GM19043 (cell line): ENCODE measurements around the gene NCOA7.
A peak's percentile ranks its signal among the peaks of the same experiment; 100 is the strongest.
"Not testable (repeated sequence)": the region's sequence is repeated elsewhere in the genome, so short reads cannot be mapped to it uniquely, and the experiment has no call there.

Experiments used
- ATAC-seq: cut with Tn5 transposase; IDR thresholded peaks from one replicate; pipeline ENCODE4 v1.9.1; 2021; ENCODE audit warnings: low read depth; ENCODE audit not compliant: unreplicated experiment

Gene NCOA7

DNA sequence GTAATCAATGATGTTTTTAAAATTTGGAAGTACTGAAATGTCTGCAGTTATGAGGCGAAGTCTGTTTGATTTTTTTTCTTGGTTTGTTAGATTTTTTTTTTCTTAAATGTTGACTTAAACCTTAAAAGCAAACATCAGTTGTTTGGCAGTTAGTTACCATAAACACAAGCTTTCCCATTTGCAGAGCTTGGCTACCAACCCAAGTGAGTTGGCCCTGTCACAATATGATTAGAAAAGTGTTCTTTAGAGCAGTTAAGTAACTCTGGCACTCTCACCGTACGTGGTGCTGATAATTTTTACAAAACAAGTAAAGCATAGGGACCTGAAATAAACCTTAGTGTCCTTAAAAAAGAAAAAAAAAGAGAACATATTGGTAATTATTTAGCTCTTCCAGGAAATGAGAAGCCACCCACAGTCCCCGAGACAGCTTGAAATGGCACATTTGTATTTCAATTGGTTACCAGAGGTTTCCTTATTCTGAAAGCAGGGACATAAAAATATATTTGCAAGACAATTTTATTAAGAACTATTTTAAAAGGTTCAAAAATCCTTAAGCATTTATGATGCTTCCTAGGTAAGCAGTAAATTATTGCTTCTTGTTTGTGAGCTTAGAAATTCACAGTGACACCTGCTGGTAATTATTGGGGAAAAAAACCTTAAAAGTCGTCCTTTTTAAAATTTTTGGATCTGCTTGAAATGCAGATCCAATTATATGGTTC is 37.4 kb upstream of the NCOA7 start:
- ATAC-seq: no peak

DNA sequence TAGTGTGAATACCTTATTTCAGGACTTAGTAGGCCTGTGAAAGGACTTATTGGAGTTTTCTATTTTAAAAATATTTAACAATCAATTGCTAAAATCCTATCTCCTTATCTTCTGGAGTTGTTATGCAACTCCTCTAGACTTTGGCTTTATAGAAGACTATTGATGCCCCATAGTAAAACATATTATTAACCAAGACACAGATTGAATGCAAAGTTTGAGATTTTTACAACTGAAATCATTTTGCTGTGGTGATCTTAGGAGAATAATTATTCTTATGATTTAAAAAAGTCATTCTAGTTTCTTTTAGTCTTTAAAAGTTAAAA is 36.9 kb upstream of the NCOA7 start:
- ATAC-seq: no peak

DNA sequence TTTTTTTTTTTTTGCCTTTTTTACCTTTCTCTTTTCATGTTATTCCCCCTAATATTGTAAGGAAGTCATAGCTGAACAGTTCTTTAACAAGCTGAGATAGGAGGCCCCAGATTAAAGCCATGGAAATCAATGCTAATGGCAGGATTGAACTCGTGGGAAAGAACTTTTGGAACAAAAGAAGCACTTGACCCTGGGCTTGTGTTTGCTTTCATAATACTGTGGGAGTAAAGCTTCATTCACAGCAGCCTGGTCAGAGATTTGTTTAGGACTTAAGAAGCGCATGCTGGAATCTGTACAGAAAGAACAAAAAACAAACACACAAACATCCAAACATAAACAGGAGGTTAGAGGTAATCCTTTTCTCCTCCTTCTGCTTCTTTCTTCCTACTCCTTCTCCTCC is 36.2 kb upstream of the NCOA7 start:
- ATAC-seq: no peak

DNA sequence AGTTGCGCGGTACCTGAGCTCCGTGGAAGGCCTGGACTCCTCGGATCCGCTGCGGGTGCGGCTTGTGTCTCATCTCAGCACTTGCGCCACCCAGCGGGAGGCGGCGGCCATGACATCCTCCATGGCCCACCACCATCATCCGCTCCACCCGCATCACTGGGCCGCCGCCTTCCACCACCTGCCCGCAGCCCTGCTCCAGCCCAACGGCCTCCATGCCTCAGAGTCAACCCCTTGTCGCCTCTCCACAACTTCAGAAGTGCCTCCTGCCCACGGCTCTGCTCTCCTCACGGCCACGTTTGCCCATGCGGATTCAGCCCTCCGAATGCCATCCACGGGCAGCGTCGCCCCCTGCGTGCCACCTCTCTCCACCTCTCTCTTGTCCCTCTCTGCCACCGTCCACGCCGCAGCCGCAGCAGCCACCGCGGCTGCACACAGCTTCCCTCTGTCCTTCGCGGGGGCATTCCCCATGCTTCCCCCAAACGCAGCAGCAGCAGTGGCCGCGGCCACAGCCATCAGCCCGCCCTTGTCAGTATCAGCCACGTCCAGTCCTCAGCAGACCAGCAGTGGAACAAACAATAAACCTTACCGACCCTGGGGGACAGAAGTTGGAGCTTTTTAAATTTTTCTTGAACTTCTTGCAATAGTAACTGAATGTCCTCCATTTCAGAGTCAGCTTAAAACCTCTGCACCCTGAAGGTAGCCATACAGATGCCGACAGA is 31.4 kb upstream of the NCOA7 start:
- ATAC-seq: no peak

DNA sequence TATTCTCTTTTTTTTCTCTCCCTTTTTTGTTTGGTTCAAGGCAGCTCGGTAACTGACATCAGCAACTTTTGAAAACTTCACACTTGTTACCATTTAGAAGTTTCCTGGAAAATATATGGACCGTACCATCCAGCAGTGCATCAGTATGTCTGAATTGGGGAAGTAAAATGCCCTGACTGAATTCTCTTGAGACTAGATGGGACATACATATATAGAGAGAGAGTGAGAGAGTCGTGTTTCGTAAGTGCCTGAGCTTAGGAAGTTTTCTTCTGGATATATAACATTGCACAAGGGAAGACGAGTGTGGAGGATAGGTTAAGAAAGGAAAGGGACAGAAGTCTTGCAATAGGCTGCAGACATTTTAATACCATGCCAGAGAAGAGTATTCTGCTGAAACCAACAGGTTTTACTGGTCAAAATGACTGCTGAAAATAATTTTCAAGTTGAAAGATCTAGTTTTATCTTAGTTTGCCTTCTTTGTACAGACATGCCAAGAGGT is 30.8 kb upstream of the NCOA7 start:
- no peak for ATAC-seq

DNA sequence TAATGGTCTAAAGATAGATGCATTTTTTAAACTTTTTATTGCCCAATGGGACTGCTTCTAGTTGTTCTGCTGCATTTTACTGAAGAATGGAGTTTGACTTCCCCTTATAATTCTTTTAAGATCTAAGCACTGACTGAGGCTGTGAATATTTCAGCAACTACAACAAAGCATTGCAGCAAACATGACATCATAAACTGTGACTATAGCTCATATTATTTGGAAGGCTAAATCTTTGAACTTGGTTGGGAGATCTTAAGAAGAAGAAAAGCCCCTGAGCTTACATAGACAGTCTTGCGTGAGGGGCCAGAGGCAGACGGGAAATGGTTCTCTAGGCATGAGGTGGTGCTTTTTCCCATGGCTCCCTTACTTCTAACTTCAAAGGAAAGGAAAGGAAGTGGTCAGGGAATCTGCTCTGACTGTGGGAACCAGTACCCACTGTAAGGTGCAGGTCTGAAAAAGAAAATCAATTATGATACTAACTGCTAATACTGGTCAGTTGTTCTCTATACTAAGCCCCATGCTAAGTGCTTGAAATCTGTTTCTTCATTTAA is 26.6 kb upstream of the NCOA7 start:
- ATAC-seq: no peak

DNA sequence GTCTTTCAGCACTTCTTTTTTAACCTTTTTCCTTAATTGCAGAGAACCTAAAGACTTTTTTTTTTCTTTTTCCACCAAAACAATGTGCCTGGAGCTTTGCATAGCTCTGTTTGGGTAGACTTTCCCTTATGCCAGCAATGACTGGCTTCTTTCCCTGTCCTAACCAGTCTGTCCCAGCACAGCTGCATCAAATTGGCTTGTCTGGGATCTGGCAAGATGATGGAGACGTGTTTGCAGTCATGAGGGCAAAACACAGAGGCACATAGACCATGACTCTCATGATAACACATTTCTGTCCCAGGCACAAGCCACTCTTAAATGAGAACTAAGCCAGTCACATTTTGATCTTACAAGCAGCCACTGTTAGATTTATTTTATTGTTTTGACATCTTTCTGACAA is 24.8 kb upstream of the NCOA7 start:
- no peak for ATAC-seq

DNA sequence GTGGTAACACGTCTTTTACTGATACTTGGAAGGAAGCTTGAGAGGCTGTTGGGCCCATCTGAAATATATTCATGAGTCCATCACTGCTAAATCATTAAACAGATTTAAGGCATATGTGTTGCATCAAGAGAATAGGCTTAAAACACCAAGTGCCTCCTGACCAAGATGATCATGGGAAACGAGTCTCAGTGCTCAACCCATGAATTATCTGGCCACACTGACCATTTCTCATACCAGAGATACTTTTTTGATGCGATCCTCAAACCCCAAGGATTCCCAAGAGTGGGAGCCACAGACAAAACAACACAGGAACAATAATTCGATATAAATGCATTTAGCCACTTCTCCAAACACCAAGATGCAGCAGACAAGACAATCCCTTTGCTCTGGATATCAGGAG is 24.1 kb upstream of the NCOA7 start:
- ATAC-seq: no peak

DNA sequence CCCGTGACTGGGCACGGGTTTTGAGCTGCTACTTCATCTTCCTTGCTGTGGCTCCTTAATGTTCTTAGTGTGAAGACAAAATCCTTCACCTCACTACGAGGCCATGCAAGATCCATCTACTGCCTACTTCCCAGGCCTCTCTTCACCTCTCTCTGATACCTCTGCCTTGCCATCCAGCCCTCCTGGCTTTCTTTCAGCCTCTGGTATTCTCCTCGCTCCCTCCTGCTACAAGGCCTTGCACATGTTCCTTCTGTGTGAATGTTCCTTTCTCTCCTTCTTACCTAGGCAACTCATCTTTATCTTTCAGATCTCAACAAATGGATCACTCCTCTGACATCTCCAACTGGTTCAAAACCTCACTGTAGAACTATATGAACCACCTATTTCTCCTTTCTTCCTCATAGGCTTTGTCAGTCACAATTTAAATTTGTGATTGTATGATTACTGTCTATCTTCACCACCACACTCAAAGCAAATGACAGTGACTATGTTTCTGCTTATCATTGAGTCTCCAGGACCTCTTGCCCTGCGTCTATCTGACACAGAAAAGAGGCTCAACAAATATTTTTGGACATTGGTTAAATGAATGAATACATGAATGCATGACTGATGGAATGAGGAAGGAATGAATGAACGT is 21.5 kb upstream of the NCOA7 start:
- ATAC-seq: no peak

DNA sequence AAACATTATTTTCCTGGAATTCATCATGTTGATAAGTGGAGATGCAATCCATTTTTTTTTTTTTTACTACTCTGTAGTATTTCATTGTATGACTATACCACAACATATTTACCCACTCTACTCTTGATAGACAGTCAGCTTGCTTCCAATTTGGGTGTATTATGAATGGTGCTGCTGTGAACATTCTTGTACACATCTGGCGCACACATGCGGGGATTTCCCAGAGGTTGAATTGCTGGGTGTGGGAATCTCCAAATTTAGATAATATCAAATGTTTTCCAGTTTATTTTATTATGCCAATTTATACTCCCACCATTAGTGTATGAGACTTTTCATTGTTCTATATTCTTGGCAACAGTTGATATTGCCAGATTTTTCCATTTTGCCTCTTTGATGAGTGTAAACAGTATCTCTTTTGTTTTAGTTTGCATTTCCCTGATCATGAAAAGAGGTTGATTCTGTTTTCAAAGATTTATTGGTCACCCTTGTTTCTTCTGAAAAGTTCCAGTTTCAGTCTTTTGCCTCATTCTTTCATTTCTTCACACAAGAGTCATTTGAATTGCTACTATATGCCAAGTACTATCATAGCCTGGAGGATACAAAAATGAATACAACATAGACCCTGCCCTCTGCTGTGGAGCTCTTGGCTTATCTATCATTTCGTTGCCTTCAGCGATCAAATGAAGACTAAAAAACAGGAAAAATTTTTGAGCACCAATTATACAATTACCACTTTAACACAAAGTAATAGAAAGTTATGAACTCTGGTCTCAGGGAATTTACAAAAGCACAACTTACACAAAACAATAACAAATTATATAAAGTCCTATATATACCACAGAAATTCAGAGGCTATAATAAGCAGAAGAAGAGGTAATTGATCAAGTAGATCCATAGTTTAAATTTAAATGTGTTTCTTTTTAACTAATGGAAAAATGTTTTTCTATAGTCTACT is 17.1 kb upstream of the NCOA7 start:
- no peak for ATAC-seq

DNA sequence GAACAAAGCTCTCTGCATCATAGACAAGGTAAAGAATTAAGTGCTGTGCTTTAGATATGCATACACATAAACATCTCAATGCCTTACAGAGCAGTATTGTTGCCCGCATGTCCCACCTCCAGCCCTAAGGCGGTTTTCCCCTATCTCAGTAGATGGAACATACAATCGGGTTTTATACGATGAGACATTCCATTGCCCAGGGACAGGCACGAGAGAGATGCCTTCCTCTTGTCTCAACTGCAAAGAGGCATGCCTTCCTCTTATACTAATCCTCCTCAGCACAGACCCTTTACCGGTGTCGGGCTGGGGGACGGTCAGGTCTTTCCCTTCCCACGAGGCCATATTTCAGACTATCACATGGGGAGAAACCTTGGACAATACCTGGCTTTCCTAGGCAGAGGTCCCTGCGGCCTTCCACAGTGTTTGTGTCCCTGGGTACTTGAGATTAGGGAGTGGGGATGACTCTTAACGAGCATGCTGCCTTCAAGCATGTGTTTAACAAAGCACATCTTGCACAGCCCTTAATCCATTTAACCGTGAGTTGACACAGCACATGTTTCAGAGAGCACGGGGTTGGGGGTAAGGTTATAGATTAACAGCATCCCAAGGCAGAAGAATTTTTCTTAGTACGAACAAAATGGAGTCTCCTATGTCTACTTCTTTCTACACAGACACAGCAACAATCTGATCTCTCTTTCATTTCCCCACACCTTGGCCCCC is 14.5 kb upstream of the NCOA7 start:
- not testable (repeated sequence) for ATAC-seq

DNA sequence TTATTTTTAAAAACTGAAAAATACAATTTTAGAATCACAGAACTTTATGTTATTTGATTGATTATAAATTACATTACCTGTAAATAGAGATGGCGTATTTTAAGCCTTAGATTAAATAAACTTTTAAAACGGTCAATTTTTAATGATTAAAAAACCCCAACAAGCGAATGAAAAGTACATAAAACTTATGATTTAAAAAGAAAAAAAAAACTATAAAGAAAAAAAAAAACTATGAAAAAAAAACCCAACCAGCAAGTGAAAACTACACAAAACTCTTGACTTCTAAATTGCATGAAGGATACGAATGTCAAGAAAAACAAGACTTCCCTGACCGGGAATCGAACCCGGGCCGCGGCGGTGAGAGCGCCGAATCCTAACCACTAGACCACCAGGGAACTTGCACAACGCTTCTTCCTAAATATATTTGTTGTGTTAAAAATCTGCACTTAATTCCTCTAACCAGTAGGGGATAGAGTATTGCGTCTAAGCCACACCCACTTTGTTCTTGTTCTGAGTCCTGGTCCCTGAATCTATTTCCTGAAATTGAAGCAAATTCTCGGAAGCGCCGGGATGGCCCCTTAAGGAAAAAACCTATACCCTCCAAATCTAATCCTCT is 10.7 kb upstream of the NCOA7 start:
- ATAC-seq: peak; percentile 74

DNA sequence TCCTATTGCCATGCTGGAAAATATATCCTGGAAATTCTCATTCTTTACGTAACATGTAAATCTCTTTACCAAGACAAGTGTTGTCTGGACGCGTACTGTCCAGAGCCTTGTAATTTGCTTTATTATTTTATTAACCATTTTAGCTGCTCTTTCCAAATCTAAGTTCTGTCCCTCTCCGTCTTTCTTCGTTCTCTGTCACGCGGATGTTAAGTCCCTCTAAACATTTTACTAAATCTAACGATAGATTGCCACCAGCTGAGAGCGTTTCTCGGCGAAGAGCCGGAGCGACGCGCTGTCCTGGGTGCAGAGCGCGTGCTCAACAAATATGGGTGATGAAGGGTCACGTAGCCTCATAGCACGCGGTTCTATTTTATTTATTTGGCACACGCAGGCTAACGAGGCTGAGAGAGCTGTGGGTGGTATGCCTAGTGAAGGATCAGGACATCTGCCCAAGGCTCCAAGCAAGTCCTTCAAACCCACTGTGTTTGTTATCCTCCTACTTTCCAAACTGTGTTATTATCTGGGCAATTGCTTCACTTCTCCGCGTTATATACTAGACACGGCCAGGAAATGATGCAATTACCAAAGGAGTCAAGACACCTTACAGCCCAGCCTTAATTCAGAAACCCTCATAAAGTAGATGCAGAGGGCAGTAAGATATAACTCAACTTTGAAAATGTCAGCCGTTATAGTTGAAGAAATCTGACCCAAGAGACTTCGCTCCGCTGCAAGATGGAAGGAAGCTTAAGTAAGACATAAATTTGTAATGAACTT is 10.0 kb upstream of the NCOA7 start:
- peak; percentile 64 for ATAC-seq

DNA sequence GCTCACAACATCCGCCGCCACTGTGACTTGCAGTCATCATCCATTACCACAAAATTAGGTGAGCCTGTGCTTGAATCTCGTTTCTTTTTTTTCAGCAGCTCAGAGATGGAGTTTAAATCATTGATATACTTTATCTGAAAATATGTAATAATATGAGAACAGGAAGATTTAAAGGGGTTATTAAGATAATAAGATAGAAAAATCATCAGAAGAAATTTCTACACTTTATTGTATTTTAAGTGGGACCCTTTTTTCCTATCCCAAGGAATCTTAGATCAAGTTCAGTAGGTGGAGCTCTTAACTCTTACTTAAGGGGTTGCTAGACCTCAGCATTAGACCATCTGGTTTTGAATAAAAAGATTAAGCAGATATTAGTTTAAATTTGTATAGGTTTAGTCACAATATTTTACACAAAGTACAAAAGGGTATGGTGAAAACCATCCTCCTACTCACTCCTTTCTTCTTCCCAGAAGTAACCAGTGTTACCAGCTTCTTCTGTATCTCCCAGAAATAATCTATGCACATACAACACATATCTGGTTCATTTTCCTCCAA is 9.4 kb upstream of the NCOA7 start:
- ATAC-seq: peak; percentile 38

DNA sequence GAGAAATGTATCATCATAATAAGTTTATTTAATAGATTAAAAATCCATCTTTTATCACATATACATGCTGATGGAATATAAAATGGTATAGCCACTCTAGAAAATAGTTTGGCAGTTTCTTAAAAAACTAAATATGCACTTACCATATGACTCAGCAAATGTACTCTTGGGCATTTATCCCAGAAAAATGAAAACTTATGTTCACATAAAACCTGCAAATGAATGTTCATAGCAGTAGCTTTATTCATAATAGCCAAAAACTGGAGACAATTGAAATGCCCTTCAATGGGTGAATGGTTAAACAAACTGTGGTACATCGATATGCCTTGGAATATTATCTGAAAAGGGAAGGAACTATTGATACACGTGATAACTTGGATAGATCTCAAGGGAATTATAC is 6.4 kb upstream of the NCOA7 start:
- ATAC-seq: no peak

DNA sequence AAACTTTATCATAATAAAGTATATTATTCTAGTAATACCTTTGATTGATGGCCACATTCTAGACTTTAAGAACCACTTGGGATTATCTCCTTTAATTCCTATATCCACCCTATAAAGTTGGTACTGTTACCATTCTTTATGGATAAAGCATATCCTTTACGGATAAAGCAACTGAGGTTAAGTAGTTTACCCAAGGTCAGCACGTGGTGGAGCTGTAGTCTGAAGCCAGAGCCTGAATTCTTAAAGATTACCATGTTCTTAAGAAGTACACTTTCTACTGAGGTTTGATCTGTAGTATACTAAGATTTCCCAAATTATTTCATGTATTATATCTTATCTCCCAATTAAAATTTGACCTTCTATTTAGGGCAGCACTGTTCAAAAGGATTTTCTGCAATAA is 3.0 kb upstream of the NCOA7 start:
- no peak for ATAC-seq

DNA sequence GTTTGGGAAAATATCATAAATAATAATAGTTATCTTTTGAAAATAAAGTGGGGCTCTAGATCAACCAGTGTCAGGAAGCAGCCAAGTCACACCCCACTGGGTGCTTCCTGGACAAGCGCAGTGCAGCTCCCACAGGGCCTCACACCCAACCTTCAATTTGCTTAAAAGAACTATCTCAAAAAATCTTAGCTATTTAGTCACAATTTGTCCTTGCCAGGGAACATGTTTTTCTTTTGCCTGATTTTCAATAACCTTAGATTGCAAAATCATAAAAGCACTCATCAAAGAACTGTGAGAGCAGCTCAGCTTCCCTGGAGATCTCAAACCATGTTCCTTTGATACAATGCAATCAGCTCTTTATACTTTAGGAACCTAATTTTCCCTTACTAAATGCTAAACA is 1.6 kb upstream of the NCOA7 start:
- ATAC-seq: no peak

DNA sequence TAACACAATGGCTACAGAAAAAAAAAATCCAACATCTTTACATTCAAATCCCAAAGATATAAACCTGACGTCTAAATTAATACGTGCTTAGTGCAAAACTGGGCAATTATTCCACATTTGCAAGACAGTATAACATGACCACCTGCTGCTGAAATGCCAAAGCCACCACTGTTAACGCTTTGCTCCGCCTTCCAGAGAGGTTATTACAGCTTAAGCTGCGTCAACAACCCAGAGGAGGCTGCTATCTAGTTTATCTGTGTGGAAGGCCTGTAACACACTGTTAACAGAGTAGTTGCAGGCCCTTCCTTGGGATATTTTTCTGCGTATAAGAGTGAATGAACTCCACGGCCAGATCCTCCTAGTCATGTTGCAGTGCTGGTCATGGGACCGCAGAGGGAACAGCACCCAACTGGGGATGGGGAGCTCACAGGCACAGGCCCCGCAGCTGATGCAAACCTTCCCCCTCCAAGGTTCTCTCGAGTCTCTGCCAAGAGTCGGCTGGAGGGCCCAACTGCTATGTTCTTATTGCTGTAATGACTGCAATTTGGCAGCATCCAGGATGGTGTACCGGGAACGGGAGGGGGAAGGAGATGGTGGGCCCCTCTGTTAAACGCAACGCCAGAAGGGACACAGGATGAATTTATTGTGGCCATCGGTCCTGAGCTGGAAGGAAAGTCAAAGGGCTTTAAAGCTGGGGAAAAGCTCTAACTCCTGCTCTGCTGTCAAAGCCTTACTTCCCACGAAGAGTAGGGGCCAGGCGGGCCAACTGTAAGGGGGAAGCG is 993 bp upstream of the NCOA7 start:
- ATAC-seq: peak; percentile 21
